ENCODE measurements around the gene VWCE. TPM values are rescaled to one million over a fixed set of nuclear protein-coding genes. Genes with fewer than 3 reads are reported as not detected.

Gene VWCE
- total RNA-seq, result 1.4 and 1.9 TPM in 2 replicates

GRCh38 chr11:61294717-61295595 is at the start of gene VWCE:
VWCE (minus strand) TSS chr11:61295316; CDS start chr11:61295037, 279 bp downstream.

GRCh38 chr11:61332797-61333549 is 37.9 kb upstream of the VWCE start, which contains the start of the genes DDB1 and TKFC:
DDB1 (minus strand) TSS chr11:61333105; CDS start chr11:61332968, 137 bp downstream.
TKFC (plus strand) TSS chr11:61333228; CDS start chr11:61334729, 1,501 bp downstream.

GRCh38 chr11:61240875-61241274 is 54.2 kb downstream of the VWCE start, which contains the start of gene PGA5:
PGA5 (plus strand) TSS chr11:61241175; CDS start chr11:61241227, 52 bp downstream.

GRCh38 chr11:61222047-61222446 is 73.1 kb downstream of the VWCE start, which contains the start of gene PGA4:
PGA4 (plus strand) TSS chr11:61222347; CDS start chr11:61222401, 54 bp downstream.

Other genes with a start within 250 kb of the VWCE start
- gene CD5, start 192.8 kb downstream of the VWCE start, total RNA-seq, result not detected in 2 replicates
- gene VPS37C, start 133.9 kb downstream of the VWCE start, total RNA-seq, result 8.5 and 11.1 TPM in 2 replicates
- gene PGA3, start 91.8 kb downstream of the VWCE start, total RNA-seq, result 1.1 TPM in 1 of 2 replicates, not detected in the other
- 2.5 TPM in 1 of 2 replicates, not detected in the other for gene PGA4, start 73.0 kb downstream of the VWCE start, total RNA-seq
- gene PGA5, start 54.1 kb downstream of the VWCE start, total RNA-seq, result 0.65 TPM in 1 of 2 replicates, not detected in the other
- 283 and 295 TPM in 2 replicates for gene DDB1, start 37.8 kb upstream of the VWCE start, total RNA-seq
- gene TKFC, start 37.9 kb upstream of the VWCE start, total RNA-seq, result 29.8 and 34.7 TPM in 2 replicates
- gene CYB561A3, start 66.6 kb upstream of the VWCE start, total RNA-seq, result 51.8 and 71.0 TPM in 2 replicates
- 23.6 and 24.1 TPM in 2 replicates for gene TMEM138, start 67.1 kb upstream of the VWCE start, total RNA-seq
- 7.3 and 9.3 TPM in 2 replicates for gene TMEM216, start 97.3 kb upstream of the VWCE start, total RNA-seq
- gene CPSF7, start 134.7 kb upstream of the VWCE start, total RNA-seq, result 22.3 and 25.6 TPM in 2 replicates
- 28.7 and 40.9 TPM in 2 replicates for gene SDHAF2, start 134.8 kb upstream of the VWCE start, total RNA-seq
- gene LRRC10B, start 213.4 kb upstream of the VWCE start, total RNA-seq, result 0.20 TPM in 1 of 2 replicates, not detected in the other

Measured in smooth muscle cell of the pulmonary artery (primary cell).